ENCODE results near the gene KCNQ1.

GRCh38 chr11:2517016-2517385, 72.2 kb downstream of the KCNQ1 start:
- TF ChIP-seq HOXA7 (CRISPR knock-in tag; IDR thresholded peaks at IDR 0.05) = no peak
- TF ChIP-seq RERE (CRISPR knock-in tag; IDR thresholded peaks at IDR 0.05; ENCODE audit: low read depth) = no peak
- TF ChIP-seq ATF1 (CRISPR knock-in tag; IDR thresholded peaks at IDR 0.05) = no peak

Measured in HepG2 (cell line).